GM21390 (cell line): ENCODE data around the gene GUCY2F.

Experiments used
- ATAC-seq: cut with Tn5 transposase; IDR thresholded peaks from one replicate; pipeline ENCODE4 v1.9.1; 2021; ENCODE audit not compliant: unreplicated experiment

The GUCY2F gene

DNA sequence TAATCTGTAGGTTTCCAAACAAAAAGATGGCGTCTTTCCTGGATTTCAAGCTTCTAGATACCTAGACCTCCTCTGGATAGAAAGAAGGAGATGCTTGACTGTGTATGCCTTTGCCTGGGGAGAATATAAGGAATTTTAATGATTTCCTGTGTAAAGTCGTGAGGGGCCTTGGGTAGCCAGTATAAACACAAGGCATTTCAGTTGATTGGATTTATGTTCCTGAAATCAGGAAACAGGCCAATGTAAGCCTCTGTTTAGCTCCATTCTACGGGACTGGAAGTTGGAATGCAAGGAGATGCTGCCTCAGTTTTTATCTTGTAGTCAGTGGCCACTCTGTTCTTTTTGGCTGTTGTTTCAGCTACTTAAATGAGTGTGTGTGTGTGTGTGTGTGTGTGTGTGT lies 137.2 kb downstream of the GUCY2F start:
- no peak for ATAC-seq

DNA sequence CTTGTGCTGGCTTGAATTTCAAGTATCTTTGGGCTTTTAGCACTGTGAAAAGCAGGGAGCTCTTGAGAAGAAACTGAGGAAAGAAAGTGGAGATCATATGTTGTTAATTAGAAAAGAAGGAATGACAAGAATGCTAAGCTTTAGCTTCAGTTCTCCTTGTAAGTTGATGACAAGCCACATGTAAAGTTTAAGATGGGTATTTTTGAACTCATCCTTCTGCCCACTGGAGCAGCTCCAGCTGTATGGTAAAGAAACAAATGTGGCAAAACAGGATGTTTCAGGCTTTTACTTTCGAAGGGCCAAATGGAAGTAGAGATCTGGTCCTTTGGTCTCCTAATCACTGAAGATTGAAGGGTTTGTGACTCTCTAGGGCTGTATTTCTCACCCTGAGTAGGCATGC lies 137.8 kb downstream of the GUCY2F start:
- no peak for ATAC-seq

DNA sequence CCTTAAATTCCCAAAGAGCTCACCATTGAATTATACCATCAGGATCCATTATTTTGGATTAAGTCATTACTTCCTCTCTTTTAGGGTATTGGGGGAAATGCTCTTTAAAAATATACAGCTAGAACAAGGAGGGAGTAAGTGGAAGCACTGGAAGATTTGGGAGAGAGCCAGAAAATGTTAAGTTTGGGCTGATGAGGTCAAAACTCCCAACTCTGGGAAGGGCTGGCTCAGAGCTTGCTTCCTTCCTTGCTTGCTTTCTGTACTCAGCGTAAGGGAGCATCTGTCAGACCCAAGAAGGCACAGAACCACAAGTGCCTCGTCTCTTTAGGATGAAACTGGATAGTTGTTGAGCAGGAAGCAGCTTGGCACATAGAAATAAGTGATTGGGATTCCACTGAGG lies 138.2 kb downstream of the GUCY2F start:
- ATAC-seq = no peak

DNA sequence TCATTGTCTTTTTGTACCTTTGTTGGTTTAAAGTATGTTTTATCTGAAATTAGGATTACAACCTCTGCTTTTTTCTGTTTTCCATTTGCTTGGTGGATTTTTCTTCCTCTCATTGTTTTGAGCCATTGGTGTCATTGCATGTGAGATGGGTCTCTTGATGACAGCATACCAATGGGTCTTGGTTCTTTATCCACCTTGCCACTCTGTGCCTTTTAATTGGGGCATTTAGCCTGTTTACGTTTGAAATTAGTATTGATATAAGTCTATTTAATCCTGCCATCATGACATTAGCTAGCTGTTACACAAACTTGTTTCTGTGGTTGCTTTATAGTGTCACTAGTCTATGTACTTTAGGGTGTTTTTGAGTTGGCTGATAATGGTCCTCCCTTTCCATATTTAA lies 145.7 kb downstream of the GUCY2F start:
- no peak for ATAC-seq

DNA sequence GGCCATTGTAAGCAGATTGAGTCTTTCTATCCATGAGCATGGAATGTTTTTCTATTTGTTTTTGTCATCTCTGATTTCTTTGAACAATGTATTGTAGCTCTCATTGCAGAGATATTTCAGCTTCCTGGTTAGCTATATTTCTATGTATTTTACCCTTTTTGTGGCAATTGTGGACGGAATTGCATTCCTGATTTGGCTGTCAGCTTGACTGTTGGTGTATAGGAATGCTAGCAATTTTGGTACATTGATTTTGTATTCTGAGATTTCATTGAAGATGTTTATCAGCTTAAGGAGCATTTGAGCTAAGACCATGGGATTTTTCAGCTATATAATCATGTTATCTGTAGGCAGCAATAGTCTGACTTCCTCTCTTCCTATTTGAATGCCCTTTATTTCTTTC lies 154.6 kb downstream of the GUCY2F start:
- no peak for ATAC-seq
